ENCODE data around the gene TIAL1.
"Not testable (repeated sequence)": the region's sequence is repeated elsewhere in the genome, so short reads cannot be mapped to it uniquely, and the experiment has no call there.

TIAL1 gene

DNA sequence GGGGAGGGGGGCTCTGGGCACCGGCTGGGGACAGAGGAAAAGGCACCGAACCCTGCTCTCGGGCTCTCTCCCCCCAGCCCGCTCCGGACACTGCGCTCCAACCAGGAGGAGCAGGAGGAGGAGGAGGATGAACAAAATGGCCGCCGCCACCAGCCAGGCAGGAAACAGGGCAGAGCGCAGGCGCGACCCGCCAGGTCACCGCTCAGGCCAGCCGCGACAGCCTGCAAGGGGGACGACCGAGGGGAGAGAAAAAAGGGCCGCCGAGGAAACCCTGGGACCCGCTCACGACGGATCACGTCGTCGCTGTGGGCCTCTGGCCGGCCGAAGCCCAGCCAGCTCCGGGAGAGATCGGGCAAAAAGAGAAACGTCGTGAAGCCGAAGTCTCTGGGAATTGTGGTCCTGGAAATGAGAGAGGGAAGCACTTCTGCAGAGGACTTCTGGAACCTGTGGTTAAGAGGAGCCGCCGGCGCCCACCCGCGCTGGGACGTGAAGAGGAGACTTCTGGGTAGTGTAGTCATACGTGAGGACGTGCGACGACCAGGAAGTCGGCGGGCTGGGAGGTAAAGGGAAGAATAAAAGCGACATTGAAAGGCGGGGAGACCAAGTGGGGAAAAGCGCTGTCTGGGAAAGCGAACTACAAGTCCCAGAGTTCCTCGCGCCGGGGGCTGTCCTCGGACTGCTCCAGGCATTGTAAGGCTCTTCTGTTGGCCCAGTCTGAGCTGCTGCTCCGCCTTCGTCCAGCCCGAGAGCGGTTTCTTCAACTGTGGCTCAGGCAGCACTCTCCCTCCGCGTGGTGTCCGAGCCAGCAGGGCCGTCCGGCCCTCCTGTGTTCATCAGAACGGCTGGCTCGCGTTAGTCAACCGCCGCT, at the start of gene TIAL1:
TSS of gene TIAL1 (minus strand) at position 428 of the 868 bp plus-strand sequence. CDS start 499 bp downstream, outside the sequence.
- DNase-seq = peak; percentile 86 to 100 (median 98)

- no peak for DNase-seq
Observed at GRCh38 chr10:119644994-119645393, 48.2 kb upstream of the TIAL1 start.

DNA sequence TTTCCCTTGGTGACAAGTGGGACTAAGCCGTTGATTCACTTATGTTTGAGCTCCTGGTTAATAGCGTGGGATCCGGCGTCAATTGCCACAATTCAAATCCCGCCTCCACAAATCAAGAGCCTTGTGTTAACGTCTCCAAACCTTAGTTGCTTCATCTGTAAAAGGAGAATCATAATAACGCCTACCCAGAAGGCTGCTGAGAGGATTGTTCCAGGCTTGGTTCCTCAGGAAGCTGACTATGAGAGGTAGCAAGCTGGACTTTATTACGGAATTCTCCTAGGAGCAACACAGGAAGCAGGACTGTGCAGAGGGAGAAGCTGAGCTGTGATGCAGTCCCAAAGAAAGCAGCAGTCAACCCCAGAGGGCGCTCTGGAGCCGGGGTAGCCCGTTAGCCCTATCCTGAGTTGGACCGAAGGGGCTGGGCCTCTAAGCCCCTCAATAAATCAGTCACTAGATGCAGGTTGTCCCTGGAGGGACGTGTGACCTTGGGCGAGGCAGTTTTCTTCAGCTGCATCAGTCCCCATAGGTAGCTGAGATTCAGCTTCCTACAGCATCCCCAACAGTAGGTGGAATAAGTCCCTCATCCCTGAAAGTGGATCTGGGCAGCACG, 47.5 kb upstream of the TIAL1 start:
- DNase-seq = no peak

DNA sequence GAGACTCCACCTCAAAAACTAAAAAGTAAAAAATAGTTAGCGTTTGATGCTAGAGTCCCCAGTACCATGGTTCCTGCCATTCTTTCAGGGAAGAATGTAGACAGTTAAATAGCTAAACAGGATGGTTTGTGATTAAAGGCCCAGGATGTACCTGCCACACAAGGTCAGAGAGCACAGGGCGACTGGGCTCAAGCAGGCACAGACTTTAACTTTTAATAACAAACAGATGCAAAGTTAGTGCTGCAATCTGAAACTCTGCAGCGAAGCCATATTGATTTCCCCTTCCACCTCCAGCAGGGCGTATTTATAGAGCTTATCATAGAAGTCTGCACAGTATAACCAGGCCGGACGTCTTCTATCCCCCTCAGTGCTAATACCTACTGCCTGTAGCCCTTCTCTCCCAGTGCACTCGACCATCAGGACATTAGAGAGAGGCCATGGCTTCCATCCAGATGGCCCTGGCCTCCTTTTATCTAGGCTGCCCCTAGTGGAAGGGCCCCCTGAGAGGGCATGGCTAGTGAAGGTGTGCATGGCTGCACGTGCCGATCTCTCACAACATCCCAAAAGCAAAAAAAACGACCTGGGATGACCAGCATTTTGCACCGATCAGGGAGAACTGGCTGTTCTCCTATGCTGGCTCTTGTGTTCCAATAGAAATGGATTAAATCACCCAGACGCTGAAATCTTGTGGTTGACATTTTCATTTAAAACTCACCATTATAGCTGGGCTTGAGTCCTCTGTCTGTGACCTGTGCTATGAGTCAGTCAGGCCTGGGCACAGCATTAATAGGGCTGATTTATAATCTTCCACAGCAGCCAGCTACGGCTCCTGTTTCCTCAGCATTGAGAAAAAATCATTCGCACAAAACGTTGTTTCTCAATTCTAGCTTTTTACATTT, 46.8 kb upstream of the TIAL1 start:
- peak in 1 of 14 donors; percentile 28 for DNase-seq

- DNase-seq = no peak
Observed at GRCh38 chr10:119642556-119643111, 45.9 kb upstream of the TIAL1 start.

DNA sequence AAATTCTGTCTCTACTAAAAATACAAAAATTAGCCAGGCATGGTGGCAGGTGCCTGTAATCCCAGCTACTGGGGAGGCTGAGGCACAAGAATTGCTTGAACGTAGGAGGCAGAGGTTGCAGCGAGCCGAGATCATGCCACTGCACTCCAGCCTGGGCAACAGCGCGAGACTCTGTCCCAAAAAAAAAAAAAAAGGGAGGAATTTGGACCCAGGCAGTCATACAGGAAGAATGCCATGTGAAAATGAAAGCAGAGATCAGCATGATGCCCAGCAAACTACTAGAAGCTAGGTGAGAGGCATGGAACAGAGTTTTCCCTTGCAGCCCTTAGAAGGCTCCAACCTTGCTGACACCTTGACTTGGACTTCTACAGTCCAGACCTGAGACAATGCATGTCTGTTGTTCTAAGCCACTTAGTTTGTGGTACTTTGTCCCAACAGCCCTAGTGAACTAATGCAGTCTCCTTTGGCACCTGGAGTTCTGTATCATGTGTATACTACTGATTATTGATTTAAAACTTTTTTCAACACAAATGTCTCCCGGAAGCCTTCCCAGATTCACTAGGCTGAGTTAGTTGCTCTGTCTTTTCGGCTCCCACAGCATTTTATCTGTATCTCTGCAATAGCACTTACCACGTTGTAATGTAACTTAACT, 44.2 kb upstream of the TIAL1 start:
- no peak for DNase-seq

- DNase-seq = no peak
Observed at GRCh38 chr10:119640384-119640783, 43.6 kb upstream of the TIAL1 start.

- no peak for DNase-seq
Observed at GRCh38 chr10:119638982-119639381, 42.2 kb upstream of the TIAL1 start.

GRCh38 chr10:119637631-119638030, 40.9 kb upstream of the TIAL1 start:
- no peak for DNase-seq

DNA sequence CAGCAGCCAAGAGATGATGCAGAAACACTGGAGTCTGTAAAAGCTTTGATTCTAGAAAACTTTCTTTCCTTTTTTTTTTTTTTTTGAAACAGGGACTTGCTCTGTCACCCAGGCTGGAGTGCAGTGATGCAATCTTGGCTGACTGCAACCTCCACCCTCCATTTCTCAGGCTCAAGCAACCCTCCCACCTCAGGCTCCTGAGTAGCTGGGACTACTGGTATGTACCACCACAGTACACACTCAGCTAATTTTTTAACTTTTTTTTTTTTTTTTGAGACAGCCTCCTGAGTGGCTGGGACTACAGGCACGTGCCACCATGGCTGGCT, 37.4 kb upstream of the TIAL1 start:
- DNase-seq = peak in 2 of 14 donors; percentile 21 to 30

GRCh38 chr10:119633538-119634218, 36.9 kb upstream of the TIAL1 start:
- no peak for DNase-seq

- DNase-seq = no peak
Observed at GRCh38 chr10:119630300-119630699, 33.5 kb upstream of the TIAL1 start.

DNA sequence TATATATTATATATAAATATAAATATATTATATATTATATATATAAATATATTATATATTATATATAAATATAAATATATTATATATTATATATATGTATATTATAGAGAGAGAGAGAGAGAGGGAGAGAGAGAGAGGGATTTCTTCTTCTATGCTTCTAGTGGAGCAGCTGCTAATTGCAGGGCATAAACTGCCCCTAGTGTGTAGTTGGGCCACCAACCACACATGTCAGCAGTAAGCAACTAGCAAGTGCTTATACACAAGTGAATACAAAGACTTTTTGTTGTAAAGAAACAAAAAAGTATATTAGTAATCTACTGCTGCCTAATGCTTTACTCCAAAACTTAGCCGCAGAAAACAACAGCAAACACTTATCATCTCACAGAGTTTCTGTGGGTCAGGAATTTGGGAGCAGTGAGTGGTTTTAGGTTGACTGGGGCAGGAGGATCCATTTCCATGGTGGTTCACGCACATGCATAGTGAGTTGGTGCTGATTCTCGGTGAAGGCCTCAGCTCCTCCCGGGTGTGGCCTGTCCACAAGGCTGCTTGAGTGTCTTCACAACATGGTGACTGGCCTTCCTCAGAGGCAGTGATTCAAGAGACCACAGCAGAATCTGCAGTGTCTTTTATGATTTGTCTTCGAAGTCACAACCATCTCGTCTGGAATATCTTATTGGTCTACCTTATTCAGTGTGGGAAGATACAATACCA, 29.0 kb upstream of the TIAL1 start:
- DNase-seq = no peak

GRCh38 chr10:119621078-119621384, 24.3 kb upstream of the TIAL1 start:
- DNase-seq = no peak

- DNase-seq = peak in 1 of 14 donors; percentile 19
Observed at GRCh38 chr10:119620241-119621077, 23.7 kb upstream of the TIAL1 start.

GRCh38 chr10:119619811-119620210, 23.0 kb upstream of the TIAL1 start:
- DNase-seq = not testable (repeated sequence)

GRCh38 chr10:119619215-119619614, 22.5 kb upstream of the TIAL1 start:
- DNase-seq = peak in 1 of 14 donors; percentile 92

- DNase-seq = no peak
Observed at GRCh38 chr10:119616882-119617570, 20.3 kb upstream of the TIAL1 start.

DNA sequence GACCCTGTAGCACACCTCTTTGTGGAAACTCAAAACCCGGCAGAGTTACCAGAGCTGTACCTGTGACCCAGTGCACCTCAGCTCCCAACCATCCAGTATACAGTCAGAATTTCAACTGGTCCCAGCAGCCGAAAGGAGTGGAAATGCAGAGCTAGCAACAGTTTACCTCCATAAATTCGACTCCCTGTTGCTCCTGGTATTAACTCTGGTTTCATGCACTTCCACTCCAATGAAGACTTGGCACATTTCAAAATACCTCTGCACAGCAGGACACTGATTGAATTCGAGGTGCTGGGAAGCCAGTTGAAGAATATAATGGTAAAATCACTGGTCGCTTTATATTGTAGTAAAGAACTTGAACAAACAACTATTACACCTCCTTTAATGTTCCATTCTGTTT, 17.9 kb upstream of the TIAL1 start:
- DNase-seq = peak in 1 of 14 donors; percentile 31

Measured in C1 segment of cervical spinal cord (tissue), 14 donors.